HG03139 (cell line): ENCODE results near the gene PLS3.

Experiments used
- ATAC-seq: cut with Tn5 transposase; IDR thresholded peaks from one replicate; pipeline ENCODE4 v1.9.1; 2021; ENCODE audit not compliant: unreplicated experiment

The PLS3 gene

GRCh38 chrX:115689931-115690330, 129.0 kb downstream of the PLS3 start:
- no peak for ATAC-seq

DNA sequence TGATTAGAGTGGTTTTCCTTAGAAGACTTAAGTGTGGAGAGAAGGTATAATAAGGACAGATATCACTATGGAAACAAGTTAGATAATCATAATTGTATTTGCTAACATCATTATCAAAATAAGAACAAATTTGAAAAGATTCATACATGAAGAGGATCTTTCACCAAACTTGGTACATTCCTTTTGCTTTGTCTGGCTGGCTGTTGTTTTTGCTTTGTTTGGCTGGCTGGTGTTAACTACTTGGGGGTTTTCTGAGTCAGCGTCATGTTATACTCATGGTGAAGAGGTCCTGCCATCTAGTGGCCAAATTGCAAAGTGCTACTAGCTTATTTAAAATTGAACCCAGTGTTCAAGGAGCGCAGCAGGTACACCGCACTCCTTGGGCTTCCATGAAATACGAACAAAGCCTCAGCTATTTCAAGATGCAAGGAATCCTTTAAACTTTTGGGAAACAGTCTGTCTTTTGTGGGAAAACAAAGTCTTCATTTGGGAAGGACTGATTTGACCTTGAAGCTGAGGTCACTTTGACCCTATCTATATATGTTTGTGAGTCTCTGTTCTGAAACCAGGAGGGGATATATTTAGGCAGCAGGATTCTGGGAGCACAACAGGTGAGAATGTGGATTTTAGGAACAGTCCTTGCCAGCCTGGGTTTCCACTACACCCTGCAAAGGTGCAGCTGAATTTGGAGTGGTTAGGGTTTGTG, 129.7 kb downstream of the PLS3 start:
- peak; percentile 82 for ATAC-seq

DNA sequence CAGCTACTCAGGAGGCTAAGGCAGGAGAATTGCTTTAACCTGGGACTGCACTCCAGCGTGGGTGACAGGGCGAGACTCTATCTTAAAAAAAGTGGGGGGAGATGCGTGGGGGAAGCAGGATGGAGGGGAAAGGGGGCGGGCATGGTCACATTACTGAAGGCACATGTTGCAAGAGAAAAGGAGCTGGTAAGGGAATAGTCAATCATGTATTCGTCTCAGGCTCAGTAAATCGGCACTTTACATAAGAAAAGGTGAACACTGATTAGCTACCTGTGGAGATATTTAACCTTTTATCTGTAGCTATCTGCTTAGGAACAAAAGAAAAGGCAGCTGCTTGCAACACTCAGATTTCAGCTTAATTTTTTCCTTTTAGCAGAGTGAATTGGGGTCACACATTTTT, 132.5 kb downstream of the PLS3 start:
- no peak for ATAC-seq

GRCh38 chrX:115694028-115694427, 133.1 kb downstream of the PLS3 start:
- ATAC-seq, result no peak

DNA sequence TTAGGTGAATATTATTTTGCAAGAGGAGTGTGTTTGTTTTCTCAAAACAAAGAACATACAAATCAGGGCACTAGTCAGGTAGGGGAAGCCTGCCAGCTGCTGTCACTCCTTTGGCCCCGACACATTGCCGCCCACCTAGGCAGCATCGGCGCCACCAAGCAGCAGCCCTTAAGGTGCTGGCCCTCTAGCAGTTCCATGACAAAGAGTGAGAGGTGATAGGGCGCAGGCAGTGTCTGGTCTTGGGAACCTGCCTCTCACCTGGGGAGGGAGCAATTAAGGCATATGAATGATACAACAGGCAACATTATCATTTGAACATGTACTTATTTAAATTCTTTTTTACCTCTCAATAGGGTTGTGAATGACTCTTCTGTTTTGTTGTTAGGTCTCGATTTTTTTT, 135.1 kb downstream of the PLS3 start:
- no peak for ATAC-seq

GRCh38 chrX:115696939-115697338, 136.0 kb downstream of the PLS3 start:
- ATAC-seq, result no peak

DNA sequence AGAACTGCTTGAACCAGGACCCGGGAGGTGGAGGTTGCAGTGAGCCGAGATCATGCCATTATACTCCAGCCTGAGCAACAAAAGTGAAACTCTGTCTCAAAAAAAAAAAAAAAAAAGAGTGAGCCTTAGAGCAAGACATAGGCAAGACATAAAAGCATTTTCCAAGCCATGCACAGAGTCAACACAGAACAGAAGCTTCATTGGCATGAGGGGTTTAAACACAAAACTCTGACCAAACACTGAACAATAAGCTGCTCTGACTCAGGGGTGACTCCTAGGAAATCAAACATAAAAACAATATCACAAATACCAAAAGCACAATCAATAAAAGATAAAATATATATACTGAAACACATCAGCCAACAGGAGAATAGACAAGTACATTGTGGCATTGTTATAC, 136.8 kb downstream of the PLS3 start:
- ATAC-seq, result no peak
